ENCODE measurements around the gene NKD2.
A peak's percentile ranks its signal among the peaks of the same experiment; 100 is the strongest.
"Not testable (repeated sequence)": the region's sequence is repeated elsewhere in the genome, so short reads cannot be mapped to it uniquely, and the experiment has no call there.

NKD2 gene, protein sequence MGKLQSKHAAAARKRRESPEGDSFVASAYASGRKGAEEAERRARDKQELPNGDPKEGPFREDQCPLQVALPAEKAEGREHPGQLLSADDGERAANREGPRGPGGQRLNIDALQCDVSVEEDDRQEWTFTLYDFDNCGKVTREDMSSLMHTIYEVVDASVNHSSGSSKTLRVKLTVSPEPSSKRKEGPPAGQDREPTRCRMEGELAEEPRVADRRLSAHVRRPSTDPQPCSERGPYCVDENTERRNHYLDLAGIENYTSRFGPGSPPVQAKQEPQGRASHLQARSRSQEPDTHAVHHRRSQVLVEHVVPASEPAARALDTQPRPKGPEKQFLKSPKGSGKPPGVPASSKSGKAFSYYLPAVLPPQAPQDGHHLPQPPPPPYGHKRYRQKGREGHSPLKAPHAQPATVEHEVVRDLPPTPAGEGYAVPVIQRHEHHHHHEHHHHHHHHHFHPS

DNA sequence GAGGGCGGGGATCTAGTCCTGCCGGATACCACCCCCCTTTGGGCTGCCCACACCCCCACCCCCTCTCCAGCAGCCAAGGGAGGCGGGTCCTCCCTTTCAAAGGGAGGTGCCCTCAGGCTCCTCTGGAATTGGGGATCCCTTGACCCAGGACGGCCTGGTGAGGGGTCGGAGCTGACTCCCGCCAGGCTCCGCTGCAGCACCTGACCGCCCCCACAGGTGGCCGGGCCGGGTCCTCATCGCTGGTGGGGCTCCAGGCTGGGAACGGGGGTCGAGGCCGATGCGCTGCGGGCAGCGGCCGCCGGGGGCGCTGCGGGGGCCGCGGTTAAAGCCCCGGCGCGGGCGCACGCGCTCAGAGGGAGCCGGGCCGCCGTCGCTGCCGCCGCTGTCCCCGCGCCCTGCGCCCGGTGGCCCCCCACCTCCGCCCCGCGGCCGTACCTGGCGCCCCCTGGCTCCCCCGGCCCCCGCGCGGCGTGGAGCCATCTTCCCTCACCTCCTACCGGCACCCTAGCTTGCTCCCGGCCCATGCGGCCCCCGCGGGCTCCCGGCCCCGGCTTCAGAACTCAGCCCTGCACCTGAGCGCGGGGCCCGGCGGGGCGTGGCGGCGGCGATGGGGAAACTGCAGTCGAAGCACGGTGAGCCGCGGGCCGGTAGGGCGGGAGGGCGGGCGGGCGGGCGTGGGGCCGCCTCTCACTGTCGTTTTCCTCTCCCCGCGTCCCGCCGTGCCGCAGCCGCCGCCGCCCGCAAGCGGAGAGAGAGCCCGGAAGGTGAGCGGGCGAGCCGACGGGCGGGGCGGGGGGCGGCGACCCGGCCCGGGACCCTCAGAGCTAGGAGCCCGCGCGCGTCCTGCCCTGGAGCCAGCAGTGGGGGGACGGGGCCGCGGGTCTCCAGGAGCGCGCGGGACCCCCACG is at the start of gene NKD2:
TSS of gene NKD2 (plus strand) at position 352 of the 908 bp plus-strand sequence. CDS start at position 608, 256 bp downstream.
- peak; percentile 25 to 33 for DNase-seq

DNA sequence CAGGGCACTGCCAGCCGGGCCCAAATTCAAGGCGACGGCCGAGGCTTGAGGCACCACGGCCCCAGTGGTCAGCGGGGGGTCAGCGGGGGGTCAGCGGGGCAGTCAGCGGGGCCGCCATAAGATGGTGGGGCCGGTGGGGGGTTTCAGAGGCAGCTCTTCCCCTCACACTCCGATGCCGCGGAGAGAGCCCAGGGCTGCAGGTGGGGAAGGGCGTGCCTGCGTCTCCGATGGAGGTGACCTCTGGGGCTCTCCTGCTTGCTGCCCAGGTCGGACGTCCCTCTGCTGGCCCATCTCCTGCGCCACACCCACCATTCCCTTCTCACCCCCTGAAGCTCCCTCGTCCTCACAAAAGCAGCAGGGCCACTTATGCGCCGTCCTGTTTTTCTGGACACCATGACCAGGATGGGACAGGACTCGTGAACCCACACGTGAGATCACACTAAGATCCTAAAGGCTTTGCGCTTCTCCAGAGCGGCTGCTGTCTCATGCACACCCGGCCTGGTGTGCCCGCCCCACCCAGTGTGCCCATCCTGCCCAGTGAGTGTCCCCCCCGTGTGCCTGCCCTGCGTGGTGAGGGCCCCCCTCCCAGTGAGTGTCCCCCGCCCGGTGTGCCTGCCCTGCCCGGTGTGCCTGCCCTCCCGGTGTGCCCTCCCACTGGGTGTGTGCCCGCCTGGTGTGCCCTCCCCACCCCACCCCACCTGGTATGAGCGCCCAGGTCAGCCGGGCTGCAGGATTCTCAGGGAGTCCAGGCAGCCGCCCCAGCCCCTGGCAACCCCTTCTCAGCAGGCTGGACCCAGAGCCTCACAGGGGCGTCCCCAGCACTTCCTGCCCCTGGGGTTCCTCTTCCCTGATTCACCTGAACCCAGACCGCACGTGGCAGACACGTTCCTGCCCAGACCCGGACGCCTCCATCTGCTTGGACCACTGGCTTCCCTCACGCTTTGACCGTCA is 48.7 kb upstream of the NKD2 start:
- no peak for DNase-seq

DNA sequence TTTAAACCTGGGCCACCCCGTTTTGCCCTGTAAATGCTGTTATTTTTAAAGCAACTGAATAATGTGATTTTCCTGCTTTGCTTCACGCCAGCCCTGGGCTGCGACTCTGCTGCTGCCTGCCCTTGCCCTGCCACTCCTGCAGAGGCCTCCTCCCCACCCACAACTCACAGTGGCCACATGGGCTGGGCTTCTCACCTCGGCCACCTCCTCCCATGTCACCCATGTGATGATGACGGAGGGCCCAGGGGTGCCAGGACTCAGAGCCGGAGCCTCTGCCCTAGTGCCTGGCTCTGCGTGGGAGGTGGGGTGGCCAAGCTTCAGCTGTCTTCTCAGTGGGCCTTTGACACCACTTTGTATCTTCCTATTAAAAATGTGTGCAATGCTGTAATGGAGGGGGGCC is 48.1 kb upstream of the NKD2 start:
- DNase-seq: no peak

DNA sequence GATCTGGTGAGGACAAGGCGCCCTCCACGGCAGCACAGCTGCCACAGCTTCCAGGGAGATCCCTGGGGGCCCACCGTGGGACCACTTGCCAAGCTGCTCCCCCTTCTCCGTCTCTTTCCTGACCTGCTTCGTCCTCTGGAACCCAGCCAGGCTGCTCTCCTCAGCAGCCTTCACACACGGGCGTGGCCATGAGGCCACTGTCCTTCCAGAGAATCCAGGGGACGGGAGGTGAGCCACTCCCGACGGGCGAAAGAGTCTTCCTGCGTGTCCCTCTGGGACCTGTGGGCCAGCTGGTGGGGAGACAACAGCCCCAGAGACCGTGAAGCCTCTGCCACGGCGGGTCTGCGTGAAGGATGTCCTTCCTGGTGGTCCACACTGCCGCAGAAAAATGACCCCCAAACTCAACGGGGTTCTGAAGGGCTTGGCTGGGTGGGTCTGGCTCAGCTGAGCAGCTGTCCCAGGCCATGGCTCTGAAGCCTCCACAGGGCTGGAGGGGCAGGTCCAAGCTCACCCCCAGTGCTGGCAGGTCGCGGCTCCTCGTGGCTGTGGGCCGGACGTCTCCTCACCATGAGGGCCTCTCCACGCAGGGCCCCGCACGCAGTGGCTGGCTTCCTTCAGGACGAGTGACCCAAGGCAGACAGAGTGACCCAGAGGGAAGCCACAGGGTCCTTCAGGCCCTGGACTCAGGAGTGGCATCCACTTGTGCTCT is 47.4 kb upstream of the NKD2 start:
- no peak for DNase-seq

DNA sequence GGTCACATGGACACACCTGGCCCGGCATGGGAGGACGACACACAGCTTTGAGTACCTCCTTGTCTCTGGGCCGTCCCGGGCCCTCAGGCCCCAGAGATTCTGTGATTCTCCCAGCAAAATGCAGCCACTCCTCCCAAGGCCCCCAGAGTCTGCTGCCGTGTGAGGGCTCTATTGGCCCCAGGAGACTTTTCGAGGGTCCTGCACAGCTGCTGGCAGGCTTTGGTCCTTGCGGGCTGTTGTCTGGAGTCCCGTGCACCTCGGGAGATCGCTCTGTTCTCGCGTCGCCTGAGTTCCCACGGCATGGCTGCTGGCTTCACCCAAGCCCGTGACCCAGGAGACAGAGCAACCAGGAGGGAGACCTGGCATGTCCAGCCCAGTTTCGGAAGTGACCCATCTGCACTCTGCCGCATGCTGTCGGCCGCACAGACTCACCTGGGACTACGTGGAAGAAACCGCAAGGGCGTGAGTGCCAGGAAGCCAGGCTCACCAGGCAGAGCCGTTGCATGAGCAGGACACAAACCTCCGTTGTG is 46.8 kb upstream of the NKD2 start:
- no peak for DNase-seq

DNA sequence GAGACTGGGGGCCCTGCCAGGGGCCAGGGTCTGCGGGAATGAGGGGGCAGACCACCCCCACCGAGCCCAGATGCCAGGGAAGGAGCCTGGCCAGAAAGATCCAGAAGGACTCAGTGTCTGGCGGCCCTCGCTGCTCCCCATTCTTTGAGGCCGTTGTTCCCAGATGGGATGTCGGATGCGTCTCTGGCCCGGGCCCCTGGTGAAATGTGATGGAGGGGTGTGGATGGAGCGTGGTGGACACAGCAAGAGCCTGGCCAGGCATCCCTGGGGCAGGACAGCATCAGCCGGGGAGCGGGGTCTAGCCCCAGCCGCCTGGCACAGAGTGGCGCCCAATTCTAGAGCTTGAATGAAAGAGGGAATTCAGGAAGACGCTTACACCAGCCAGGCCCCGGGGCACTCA is 46.2 kb upstream of the NKD2 start:
- DNase-seq: no peak

DNA sequence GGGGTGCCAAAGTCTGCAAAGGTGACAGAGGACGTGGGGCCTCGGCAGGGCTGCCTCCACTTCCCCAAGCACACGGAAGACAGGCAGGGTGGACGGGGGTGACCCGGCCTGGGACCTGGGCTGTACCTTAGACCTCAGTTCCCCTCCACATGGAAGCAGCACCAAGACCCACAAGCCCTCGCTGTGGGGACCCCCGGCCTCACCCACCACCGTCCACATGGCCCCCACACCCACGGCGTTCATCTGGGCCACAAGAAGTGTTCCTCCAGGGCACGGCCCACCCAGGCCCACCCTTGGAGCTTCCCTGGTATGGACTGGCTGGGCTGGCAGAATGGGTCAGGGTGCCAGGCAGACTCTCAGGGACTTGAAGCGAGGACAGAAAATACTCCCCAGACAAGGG is 45.8 kb upstream of the NKD2 start:
- no peak for DNase-seq

DNA sequence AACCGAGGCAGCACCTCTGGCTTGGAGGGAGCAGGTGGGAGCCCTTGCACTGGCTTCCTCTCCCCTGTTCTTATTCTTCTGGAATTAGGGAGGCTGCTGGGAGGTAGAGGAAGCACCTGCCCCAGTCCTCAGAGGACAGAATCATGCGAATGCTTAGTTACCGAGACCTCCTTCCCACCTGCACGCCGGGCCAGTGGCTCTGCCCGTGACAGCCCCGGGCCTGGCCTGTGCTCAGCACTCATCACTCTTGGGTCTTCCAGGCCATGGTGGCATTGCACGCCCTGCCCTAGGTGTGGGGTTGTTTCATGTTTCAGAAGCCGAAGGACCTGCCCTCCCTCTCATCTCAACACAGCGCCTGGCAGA is 45.3 kb upstream of the NKD2 start:
- DNase-seq: no peak

DNA sequence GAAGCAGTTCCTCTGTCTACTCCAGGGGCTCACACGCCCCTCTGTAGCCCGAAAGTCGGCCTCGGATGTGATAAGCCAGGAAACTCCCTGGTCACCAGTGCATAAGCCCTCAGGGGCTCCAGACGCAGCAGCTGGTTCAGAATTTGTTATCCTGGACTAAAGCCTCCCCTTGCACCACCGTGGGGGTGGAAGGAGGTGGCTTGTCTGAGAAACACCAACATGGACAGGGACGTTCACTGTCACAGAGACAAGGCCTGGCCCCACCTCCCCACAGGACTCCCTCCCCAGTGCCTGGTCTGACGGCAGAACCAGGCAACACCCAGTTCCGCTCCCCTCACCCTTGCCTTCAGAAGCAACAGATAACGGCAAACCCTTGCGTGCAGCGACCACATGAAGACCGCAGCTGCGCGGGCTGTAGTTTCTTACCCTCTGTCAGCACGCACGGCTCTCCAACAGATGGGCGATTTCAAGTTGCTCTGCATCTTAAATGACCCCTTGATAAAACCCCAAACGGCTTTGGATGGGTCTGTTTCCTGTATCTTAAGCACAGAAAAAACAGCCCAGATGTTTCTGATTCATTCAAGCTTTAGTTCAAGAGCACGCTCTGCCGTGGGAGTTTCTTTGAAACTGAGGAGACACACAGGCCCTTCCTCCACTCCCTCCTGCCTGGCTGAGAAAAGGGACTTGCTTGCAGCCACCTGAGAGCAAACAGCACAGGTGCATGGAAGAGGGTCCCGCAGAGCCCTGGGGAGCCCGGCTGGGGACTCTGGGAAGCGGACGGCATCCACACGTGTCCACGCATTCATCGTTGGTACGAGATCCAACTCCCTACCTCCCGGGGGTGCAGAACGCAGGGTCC is 44.7 kb upstream of the NKD2 start:
- peak; percentile 17 to 48 for DNase-seq

DNA sequence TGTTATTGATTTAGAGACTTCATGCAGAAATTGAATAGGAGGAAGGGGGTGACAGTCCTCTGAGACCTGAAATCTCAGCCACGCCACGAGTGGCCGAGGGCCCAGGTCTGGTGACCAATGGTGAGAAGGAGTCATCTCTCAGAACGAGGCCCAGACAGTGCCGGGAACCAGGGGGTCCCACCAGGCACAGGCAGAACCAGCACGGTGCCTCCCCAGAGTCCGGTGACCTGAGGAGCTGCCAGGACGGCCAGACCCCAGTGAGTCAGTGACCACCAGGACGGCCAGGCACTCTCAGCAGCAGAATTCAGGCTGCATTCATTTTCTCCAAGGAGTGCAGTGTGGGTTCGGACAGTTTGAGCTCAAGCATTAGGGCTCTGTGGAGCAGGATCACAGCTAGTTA is 43.8 kb upstream of the NKD2 start:
- no peak for DNase-seq

DNA sequence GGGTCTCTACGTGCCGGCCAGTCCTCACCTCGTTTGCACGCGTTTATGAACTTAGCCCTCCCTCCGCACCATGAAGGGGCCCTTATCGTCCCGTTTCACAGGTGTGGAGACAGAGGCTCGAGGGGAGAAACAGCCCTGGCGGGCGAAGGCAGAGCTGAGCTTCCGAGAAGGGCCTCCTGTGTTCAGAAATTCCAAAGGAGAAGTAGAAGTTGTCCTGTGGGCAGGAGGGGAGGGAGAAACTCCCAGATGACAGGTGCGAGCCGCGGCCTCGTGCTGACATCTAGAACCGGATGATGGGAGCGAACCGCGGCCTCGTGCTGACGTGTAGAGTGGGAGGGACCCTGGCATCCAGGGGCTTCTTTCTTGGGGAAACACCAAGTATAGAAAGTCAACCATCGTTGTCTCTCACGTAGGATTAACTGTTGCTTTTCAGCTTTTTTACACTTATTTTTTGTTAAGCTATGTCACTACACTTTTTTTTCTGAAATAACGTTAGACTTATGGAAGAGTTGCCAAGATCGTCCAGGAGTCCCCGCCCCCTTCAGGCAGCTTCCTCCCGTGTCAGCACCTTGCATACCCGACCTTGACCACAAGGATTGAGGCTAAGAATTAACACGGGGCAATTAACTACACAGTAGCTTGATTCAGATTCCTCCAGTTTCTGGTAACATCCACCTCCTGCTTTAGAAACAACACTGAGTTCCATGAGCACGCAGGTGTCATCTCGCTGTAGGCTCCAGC is 42.8 kb upstream of the NKD2 start:
- DNase-seq: no peak

DNA sequence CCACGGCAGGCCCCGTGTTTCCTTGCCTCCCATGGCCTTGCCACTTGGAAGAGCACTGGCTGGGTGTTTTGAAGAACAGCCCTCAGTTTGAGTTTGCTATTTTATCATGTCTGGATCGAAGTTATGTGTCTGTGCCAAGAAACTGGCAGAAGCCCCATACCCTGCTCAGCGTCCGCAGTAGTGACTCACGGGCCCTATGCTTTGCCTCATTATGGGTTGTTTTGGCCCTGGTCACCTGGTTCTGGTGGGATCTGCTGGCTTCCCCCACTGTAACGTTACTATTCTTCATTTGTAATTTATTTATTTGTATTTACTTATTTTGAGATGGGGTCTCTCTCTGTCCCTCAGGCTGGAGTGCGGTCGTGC is 42.3 kb upstream of the NKD2 start:
- DNase-seq: no peak

DNA sequence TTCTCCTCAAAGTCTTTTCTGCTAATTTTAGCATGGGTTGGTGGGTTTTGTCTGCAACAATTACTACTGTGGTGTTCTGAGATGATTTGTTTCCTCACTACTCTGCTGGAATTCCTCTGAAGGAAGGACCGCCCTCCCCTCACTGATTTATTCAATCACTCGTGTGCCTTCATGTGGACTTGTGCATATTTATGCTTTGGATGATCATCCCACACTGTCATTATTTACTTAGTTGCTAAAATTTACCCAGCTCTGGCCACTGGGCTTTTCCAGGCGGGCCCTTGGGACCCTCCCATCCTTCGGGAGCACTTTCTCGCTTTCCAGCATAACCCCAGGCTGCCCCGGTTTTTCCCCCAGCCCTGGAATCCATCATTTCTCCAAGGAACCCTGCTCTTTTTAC is 41.7 kb upstream of the NKD2 start:
- DNase-seq: no peak

DNA sequence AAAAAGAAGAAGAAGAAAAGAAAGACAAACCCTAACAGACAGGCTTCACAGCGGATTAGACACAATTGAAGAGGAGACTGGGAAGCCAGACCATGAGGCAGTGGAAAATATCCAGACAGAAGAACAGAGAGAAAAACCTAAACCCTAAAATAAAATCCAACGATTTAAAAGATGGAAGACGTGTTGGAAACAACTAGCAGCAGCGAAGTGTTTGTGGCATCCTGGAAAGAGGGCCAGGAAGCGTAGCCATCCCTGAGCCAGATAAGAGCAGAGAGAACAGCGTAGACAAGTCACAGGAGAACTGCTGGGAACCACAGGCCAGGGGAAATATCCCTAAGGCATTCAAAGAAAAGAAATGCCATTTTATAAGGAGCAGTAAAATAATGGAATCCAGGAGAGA is 39.7 kb upstream of the NKD2 start:
- no peak for DNase-seq

DNA sequence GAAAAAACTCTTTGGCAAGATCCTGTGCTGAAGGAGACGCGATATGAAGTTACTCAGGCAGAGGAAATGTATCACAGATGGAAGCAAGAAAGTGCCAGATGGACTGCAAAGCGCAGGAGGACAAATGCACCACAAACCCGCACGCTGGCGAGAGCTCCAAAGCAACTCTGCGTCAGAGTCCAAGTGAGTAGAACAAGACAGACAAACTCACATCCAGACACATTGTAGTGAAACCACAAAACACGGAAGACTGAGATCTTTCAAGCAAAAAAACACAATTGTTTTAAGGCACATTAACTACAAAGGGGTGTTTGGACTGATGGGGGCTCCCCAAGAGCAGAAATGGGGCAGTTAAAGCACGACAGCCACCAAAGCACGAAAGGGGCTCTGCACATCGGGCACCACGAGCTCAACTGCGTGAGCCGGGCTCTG is 39.2 kb upstream of the NKD2 start:
- no peak for DNase-seq

DNA sequence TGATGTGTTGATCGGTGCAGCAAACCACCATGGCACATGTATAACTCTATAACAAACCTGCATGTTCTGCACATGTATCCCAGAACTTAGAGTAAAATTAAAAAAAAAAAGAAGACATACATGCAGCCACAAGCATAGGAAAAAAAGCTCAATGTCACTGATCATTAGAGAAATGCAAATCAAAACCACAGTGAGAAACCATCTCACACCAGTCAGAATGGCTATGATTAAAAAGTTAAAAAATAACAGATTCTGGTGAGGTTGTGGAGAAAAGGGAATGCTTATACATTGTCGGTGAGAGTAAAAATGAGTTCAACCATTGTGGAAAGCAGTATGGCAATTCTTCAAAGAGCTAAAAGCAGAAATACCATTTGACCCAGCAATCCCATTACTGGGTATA is 36.0 kb upstream of the NKD2 start:
- not testable (repeated sequence) for DNase-seq

DNA sequence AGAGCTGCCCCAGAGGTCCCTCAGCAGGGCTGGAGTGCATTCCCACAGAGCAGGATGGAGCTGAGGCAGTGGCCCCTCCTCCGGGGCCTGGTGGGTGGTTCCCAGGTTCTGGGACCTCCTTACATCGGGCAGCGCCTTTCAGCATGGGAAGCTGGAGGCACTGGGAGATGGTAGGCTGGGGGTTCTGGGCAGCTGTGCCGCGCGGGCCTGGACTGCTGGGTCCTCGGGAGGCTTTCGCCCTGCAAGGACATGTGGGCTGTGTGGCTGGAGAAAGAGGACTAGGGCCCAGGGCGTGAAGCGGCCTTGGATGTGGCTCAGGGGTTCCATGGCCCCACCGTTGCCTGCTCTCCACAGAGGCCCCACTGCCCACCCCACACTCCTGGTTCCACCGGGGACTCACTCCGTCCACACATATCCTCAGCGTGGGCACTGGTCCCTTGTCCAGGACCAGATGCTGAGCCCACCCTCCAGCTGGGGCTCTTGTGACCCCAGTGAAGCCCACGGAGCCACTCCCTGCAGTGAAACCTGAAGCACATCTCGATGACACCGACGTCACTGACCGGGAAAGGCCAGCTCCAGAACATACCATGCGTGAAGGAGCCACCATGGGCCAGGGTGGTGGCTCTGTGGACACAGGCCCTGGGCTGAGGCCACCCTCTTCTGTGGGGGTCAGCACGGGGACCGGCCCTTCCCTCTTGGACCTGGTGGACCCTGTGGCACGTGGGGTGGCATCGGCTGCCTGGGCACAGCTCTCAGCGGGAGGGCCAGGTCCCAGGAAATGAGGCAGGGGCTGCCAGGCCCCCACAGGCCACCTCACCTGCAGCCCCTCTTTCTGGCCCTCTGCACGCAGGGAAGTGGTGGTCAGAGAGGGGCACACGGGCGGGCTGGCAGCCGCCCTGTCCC is 31.5 kb upstream of the NKD2 start:
- no peak for DNase-seq

DNA sequence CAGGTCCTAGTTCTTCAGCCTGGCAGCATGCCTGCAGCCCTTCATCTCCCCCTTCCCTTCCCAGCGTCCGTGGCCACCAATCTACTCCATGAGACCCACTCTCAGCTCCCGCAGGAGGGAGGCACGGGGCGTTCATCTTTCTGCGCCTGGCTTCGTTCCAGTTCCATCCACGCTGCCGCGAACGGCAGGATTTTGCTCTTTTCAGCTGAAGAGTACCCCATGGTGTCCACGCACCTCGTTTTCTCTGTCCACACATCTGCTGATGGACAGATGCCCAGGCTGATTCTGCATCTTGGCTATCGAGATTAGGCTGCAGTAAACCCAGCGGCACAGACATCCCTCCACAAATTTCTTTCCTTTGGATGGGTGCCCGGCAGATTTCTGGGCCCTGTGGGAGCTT is 30.5 kb upstream of the NKD2 start:
- DNase-seq: no peak

DNA sequence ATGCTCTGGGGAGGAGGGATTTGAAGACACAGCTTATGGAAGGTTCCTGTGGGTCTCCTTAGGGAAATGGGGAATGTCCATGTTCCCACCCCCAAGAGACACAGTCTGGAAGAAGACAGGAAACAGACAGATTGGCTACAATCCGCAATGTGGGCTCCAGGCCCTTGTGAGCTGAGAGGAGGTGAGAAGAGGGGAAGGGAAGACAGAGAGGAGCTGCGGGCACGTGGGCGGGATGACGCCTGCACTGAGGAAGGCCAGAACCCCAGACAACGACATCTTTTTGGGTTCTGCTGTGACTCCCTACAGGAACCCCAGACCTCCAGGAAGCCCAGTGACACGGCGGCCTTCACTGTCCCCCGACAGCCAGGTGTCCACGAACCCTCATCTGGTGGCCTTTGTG is 29.9 kb upstream of the NKD2 start:
- DNase-seq: no peak

Data from CD4-positive, alpha-beta T cell treated with Interleukin-1 beta for 1 hour (primary cell).